CD14-positive monocyte (primary cell): Measurements from ENCODE around the gene STMN1. TPM values are rescaled to one million over a fixed set of nuclear protein-coding genes. Genes with fewer than 3 reads are reported as not detected.

Source experiments
- DNase-seq, 3 donors: peaks; one replicate each; pipeline ENCODE4 v3.0.0-alpha.2; 2011 to 2022
- H2AFZ ChIP-seq: 2 replicates; pipeline ENCODE4 v1.6.0; 2012; ENCODE audit warnings: mild to moderate bottlenecking, low read depth, low read length, inconsistent platforms; ENCODE audit not compliant: insufficient read depth, poor library complexity, severe bottlenecking
- H3K27ac ChIP-seq, 2 donors: 1 replicate in 1 of 2; 2 replicates in 1 of 2; pipeline ENCODE4 v1.5.1; 2012 to 2013; ENCODE audit warnings: low read length in 2 of 2, control low read depth in 1 of 2, inconsistent platforms in 1 of 2, low read depth in 1 of 2, mild to moderate bottlenecking in 1 of 2
- H3K27me3 ChIP-seq, 2 donors: one replicate each; pipeline versions ENCODE4 v1.6.0 to v1.6.1; 2011 to 2013; ENCODE audit warnings: low read length in 2 of 2; ENCODE audit not compliant: control insufficient read depth in 2 of 2, insufficient read depth in 2 of 2
- H3K36me3 ChIP-seq, 2 donors: replicated peaks in 1 of 2; 1 replicate in 1 of 2; 2 replicates in 1 of 2; pipeline versions ENCODE4 v1.5.1 to v1.6.1; 2012 to 2013; ENCODE audit warnings: low read length in 2 of 2, control low read depth in 1 of 2, inconsistent platforms in 1 of 2, mild to moderate bottlenecking in 1 of 2; ENCODE audit not compliant: insufficient read depth in 2 of 2, control insufficient read depth in 1 of 2
- H3K4me1 ChIP-seq, 2 donors: 1 replicate in 1 of 2; 2 replicates in 1 of 2; pipeline versions ENCODE4 v1.5.1 to v1.6.1; 2012 to 2013; ENCODE audit warnings: low read length in 2 of 2, control low read depth in 1 of 2, inconsistent platforms in 1 of 2, mild to moderate bottlenecking in 1 of 2, moderate library complexity in 1 of 2; ENCODE audit not compliant: insufficient read depth in 2 of 2, control insufficient read depth in 1 of 2
- H3K4me2 ChIP-seq: replicated peaks from 2 replicates; pipeline ENCODE3; 2012; ENCODE audit warnings: low read length, moderate library complexity, mild to moderate bottlenecking; ENCODE audit not compliant: poor library complexity, severe bottlenecking; ENCODE audit errors: extremely low read depth
- H3K4me3 ChIP-seq, 3 experiments: fragments of 200-600 bp in 1 of 3; sonication (generic) in 1 of 3; replicated peaks in 1 of 3; 1 replicate in 2 of 3; 2 replicates in 1 of 3; pipeline ENCODE4 v1.5.1; 2011 to 2013; ENCODE audit warnings: low read length in 3 of 3, mild to moderate bottlenecking in 3 of 3, control low read depth in 2 of 3, low read depth in 2 of 3, inconsistent platforms in 1 of 3, moderate library complexity in 1 of 3
- H3K79me2 ChIP-seq: 2 replicates; pipeline ENCODE4 v1.6.0; 2012; ENCODE audit warnings: mild to moderate bottlenecking, control low read depth, inconsistent platforms, low read length, moderate library complexity; ENCODE audit not compliant: insufficient read depth
- H3K9ac ChIP-seq: 2 replicates; pipeline ENCODE4 v1.6.0; 2017; ENCODE audit warnings: low read length, mild to moderate bottlenecking; ENCODE audit not compliant: insufficient read depth, poor library complexity, severe bottlenecking
- H3K9me3 ChIP-seq, 2 donors: replicated peaks in 1 of 2; 1 replicate in 1 of 2; 2 replicates in 1 of 2; pipeline versions ENCODE4 v1.5.1 to v1.6.1; 2012 to 2013; ENCODE audit warnings: low read length in 2 of 2, control low read depth in 1 of 2; ENCODE audit not compliant: control insufficient read depth in 1 of 2, insufficient read depth in 1 of 2
- H4K20me1 ChIP-seq: 2 replicates; pipeline ENCODE4 v1.6.0; 2012; ENCODE audit warnings: mild to moderate bottlenecking, low read length, control low read depth, moderate library complexity; ENCODE audit not compliant: insufficient read depth
- H3K27ac Mint-ChIP-seq, 7 donors: one replicate each; pipeline ENCODE4 v1.8.0; 2020; ENCODE audit warnings: mild to moderate bottlenecking in 7 of 7, mixed read lengths in 7 of 7, moderate library complexity in 6 of 7, inconsistent platforms in 2 of 7
- H3K27me3 Mint-ChIP-seq, 3 donors: one replicate each; pipeline ENCODE4 v1.8.0; 2021 to 2022; ENCODE audit warnings: low read depth in 3 of 3, mild to moderate bottlenecking in 3 of 3, mixed read lengths in 3 of 3, moderate library complexity in 3 of 3, inconsistent platforms in 1 of 3
- H3K36me3 Mint-ChIP-seq, 2 donors: one replicate each; pipeline ENCODE4 v1.8.0; 2020; ENCODE audit warnings: mixed read lengths in 2 of 2, inconsistent platforms in 1 of 2, mild to moderate bottlenecking in 1 of 2
- H3K4me1 Mint-ChIP-seq: one replicate; pipeline ENCODE4 v1.8.0; 2020; ENCODE audit warnings: mild to moderate bottlenecking, mixed read lengths
- H3K4me3 Mint-ChIP-seq, 2 donors: one replicate each; pipeline ENCODE4 v1.8.0; 2020; ENCODE audit warnings: mild to moderate bottlenecking in 2 of 2, mixed read lengths in 2 of 2, moderate library complexity in 1 of 2
- H3K9me3 Mint-ChIP-seq, 7 donors: one replicate each; pipeline ENCODE4 v1.8.0; 2020 to 2022; ENCODE audit warnings: mixed read lengths in 7 of 7, mild to moderate bottlenecking in 6 of 7, moderate library complexity in 6 of 7, inconsistent platforms in 2 of 7
- CTCF ChIP-seq: fragments of 200-600 bp; IDR thresholded peaks from one replicate; pipeline ENCODE4 v1.8.0; 2022; ENCODE audit warnings: antibody characterized with exemption, mild to moderate bottlenecking
- WGBS: methylation state at CpG from one replicate; pipeline ENCODE4 v1.1.5; 2013; ENCODE audit warnings: missing lambda C conversion rate; ENCODE audit not compliant: insufficient coverage; 5-methylcytosine and 5-hydroxymethylcytosine counted together
- intact Hi-C, 2 donors: fragments of 100-400 bp; cut with micrococcal nuclease; formaldehyde crosslinking; loops; one replicate each; pipeline versions ENCODE4 v1.15.0 to v1.15.1; 2023
- polyA minus RNA-seq: library from RNA; depleted of rRNA, polyadenylated mRNA; stranded (reverse); fragments of >200 nt; gene quantifications from 2 replicates; pipeline ENCODE4 v1.2.3, GENCODE V29; 2012
- polyA plus RNA-seq, 3 donors: library from polyadenylated mRNA; depleted of rRNA in 1 of 3; unstranded in 2 of 3; stranded (reverse) in 1 of 3; fragments of 300-500 nt in 2 of 3; fragments of >200 nt in 1 of 3; fragmentation: Illumina TruSeq in 2 of 3; gene quantifications; 1 replicate in 2 of 3; 2 replicates in 1 of 3; pipeline ENCODE4 v1.2.3, GENCODE V29; 2012 to 2021
- total RNA-seq, 12 experiments: library from RNA in 1 of 12; stranded (reverse) in 1 of 12; fragments of 120-200 nt in 1 of 12; gene quantifications; one replicate each; pipeline ENCODE4 v1.2.4 and lab custom pipeline; 2013 to 2026; ENCODE audit warnings: mixed read lengths in 6 of 12, inconsistent platforms in 1 of 12

Gene STMN1
- total RNA-seq (2013), result 4.8 TPM
- polyA plus RNA-seq (1 to 10 TPM; 1.5 to 8.1 (median 3.5) TPM), polyA minus RNA-seq (0.40 and 0.42 TPM in 2 replicates), total RNA-seq (lab: John Stamatoyannopoulos, UW) (4.6 to 193 (median 8.7) reads per million in 11 experiments)

- WGBS, result under 1% methylated on average over 72 of the region's 102 CpGs
- Mint-ChIP-seq H3K27me3 (peaks cover 11 to 17% (median 13%) of the 10 kb centered on the region in 3 donors), H3K27ac (peak within 1 kb of the TSS; percentile 85 to 95 (median 94)), H3K4me3 (peak within 1 kb of the TSS; percentile 86 to 93), H3K36me3 (peaks cover 1 to 7% of the 10 kb centered on the region in 2 donors), H3K9me3 (no peaks in the 10 kb centered on the region), H3K4me1 (peaks cover 23% of the 10 kb centered on the region)
- DNase-seq, result peak; percentile 55 to 74 (median 65)
- H3K9me3 ChIP-seq, result no peaks in the 10 kb centered on the region
- H3K4me3 ChIP-seq, result peak within 1 kb of the TSS; percentile 57 to 99 (median 98)
- intact Hi-C loops, result no loop called here
- peaks cover 0 to 7% of the 10 kb centered on the region in 2 donors for H3K36me3 ChIP-seq
- peak within 1 kb of the TSS; percentile 20 to 84 for H3K27ac ChIP-seq
- peak within 1 kb of the TSS; percentile 93 for H2AFZ ChIP-seq
- H3K4me1 ChIP-seq, result peaks cover 11 to 30% of the 10 kb centered on the region in 2 donors
- H3K27me3 ChIP-seq, result peaks cover 0 to 10% of the 10 kb centered on the region in 2 donors
- H4K20me1 ChIP-seq, result no peaks in the 10 kb centered on the region
- H3K79me2 ChIP-seq, result peaks cover 47% of the 10 kb centered on the region
- peak within 1 kb of the TSS; percentile 98 for H3K4me2 ChIP-seq
- TF ChIP-seq CTCF, result no peak
- peak within 1 kb of the TSS; percentile 71 for H3K9ac ChIP-seq
These were observed at the start of gene STMN1 for GRCh38 chr1:25905680-25906643. Gene STMN1 (minus strand): TSS chr1:25906419. CDS start chr1:25904676, 1,743 bp downstream.

GRCh38 chr1:25955553-25955952, 49.3 kb upstream of the STMN1 start:
- peaks cover 0 to 2% (median 2%) of the 10 kb centered on the region in 3 donors for H3K27me3 Mint-ChIP-seq
- intact Hi-C loops, result no loop called here
- Histone ChIP-seq H4K20me1 (no peaks in the 10 kb centered on the region), H3K27me3 (no peaks in the 10 kb centered on the region), H3K9me3 (peaks cover 0 to 5% of the 10 kb centered on the region in 2 donors), H3K79me2 (no peaks in the 10 kb centered on the region), H3K27ac (no peak overlapping the region), H3K4me3 (no peak overlapping the region), H3K36me3 (peaks cover 13 to 34% of the 10 kb centered on the region in 2 donors), H3K9ac (no peak overlapping the region), H3K4me2 (no peak overlapping the region), H2AFZ (no peak overlapping the region), H3K4me1 (no peaks in the 10 kb centered on the region)
- H3K9me3 Mint-ChIP-seq, result peaks cover 3 to 8% (median 6%) of the 10 kb centered on the region in 7 donors
- DNase-seq, result no peak
- H3K36me3 Mint-ChIP-seq, result peaks cover 25 to 30% of the 10 kb centered on the region in 2 donors
- TF ChIP-seq CTCF, result no peak
- H3K4me1 Mint-ChIP-seq, result no peaks in the 10 kb centered on the region
- H3K27ac Mint-ChIP-seq, result no peak overlapping the region
- H3K4me3 Mint-ChIP-seq, result no peak overlapping the region
